Parathyroid adenoma (tissue), 2 donors: ENCODE results near the gene RPL10.

ENCODE experiments used
- H2AFZ ChIP-seq: fragments of 300-600 bp; sonication (generic); one replicate; pipeline ENCODE4 v1.7.0; 2017; ENCODE audit warnings: antibody characterized with exemption, mild to moderate bottlenecking
- H3K27ac ChIP-seq: fragments of 300-600 bp; sonication (generic); one replicate; pipeline ENCODE4 v1.7.0; 2017
- H3K27me3 ChIP-seq: fragments of 300-600 bp; sonication (generic); one replicate; pipeline ENCODE4 v1.7.0; 2017; ENCODE audit warnings: low read length; ENCODE audit not compliant: control insufficient read depth, insufficient read depth
- H3K36me3 ChIP-seq: fragments of 300-600 bp; sonication (generic); one replicate; pipeline ENCODE4 v1.7.0; 2017; ENCODE audit warnings: low read length; ENCODE audit not compliant: control insufficient read depth, insufficient read depth
- H3K4me1 ChIP-seq: fragments of 300-600 bp; sonication (generic); one replicate; pipeline ENCODE4 v1.7.0; 2017; ENCODE audit warnings: control low read depth
- H3K4me2 ChIP-seq: fragments of 300-600 bp; sonication (generic); one replicate; pipeline ENCODE4 v1.7.0; 2017; ENCODE audit warnings: low read length
- H3K4me3 ChIP-seq: fragments of 300-600 bp; sonication (generic); one replicate; pipeline ENCODE4 v1.7.0; 2017; ENCODE audit warnings: low read depth, low read length
- H3K79me2 ChIP-seq: fragments of 300-600 bp; sonication (generic); one replicate; pipeline ENCODE4 v1.7.0; 2017; ENCODE audit warnings: control low read depth
- H3K9ac ChIP-seq: fragments of 300-600 bp; sonication (generic); one replicate; pipeline ENCODE4 v1.7.0; 2017; ENCODE audit warnings: mild to moderate bottlenecking
- H3K9me3 ChIP-seq: fragments of 300-600 bp; sonication (generic); one replicate; pipeline ENCODE4 v1.7.0; 2017; ENCODE audit warnings: low read length; ENCODE audit not compliant: control insufficient read depth
- TF ChIP-seq, protein P1 (sequence below): fragments of 300-600 bp; sonication (generic); IDR thresholded peaks from one replicate; pipeline ENCODE4 v1.7.0; 2017; ENCODE audit warnings: antibody characterized with exemption, mild to moderate bottlenecking
- donor health status: primary hyperparathyroidism.

RPL10 gene

GRCh38 chrX:154429711-154430110, 31.5 kb downstream of the RPL10 start:
- Histone ChIP-seq H3K9me3 (no peaks in the 10 kb centered on the region), H3K27ac (no peak overlapping the region), H3K79me2 (peaks cover 2% of the 10 kb centered on the region), H3K4me2 (peak overlapping the region; percentile 64), H2AFZ (no peak overlapping the region), H3K36me3 (no peaks in the 10 kb centered on the region), H3K4me1 (peaks cover 4% of the 10 kb centered on the region), H3K27me3 (no peaks in the 10 kb centered on the region), H3K9ac (no peak overlapping the region), H3K4me3 (peak overlapping the region; percentile 70)
- TF ChIP-seq, protein P1, sequence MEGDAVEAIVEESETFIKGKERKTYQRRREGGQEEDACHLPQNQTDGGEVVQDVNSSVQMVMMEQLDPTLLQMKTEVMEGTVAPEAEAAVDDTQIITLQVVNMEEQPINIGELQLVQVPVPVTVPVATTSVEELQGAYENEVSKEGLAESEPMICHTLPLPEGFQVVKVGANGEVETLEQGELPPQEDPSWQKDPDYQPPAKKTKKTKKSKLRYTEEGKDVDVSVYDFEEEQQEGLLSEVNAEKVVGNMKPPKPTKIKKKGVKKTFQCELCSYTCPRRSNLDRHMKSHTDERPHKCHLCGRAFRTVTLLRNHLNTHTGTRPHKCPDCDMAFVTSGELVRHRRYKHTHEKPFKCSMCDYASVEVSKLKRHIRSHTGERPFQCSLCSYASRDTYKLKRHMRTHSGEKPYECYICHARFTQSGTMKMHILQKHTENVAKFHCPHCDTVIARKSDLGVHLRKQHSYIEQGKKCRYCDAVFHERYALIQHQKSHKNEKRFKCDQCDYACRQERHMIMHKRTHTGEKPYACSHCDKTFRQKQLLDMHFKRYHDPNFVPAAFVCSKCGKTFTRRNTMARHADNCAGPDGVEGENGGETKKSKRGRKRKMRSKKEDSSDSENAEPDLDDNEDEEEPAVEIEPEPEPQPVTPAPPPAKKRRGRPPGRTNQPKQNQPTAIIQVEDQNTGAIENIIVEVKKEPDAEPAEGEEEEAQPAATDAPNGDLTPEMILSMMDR: no peak

- Histone ChIP-seq H3K79me2 (peaks cover 2% of the 10 kb centered on the region), H3K4me3 (no peak overlapping the region), H3K9me3 (no peaks in the 10 kb centered on the region), H2AFZ (no peak overlapping the region), H3K4me1 (peaks cover 4% of the 10 kb centered on the region), H3K36me3 (no peaks in the 10 kb centered on the region), H3K4me2 (peak overlapping the region; percentile 35), H3K27me3 (no peaks in the 10 kb centered on the region), H3K9ac (no peak overlapping the region), H3K27ac (no peak overlapping the region)
- TF ChIP-seq, protein P1: no peak
Observed at GRCh38 chrX:154430479-154430878, 32.3 kb downstream of the RPL10 start.

- no peaks in the 10 kb centered on the region for H3K9me3 ChIP-seq
- TF ChIP-seq, protein P1: no peak
- H3K4me3 ChIP-seq: no peak overlapping the region
- H3K9ac ChIP-seq: no peak overlapping the region
- peaks cover 4% of the 10 kb centered on the region for H3K4me1 ChIP-seq
- H3K27ac ChIP-seq: no peak overlapping the region
- H2AFZ ChIP-seq: no peak overlapping the region
- H3K4me2 ChIP-seq: peak overlapping the region; percentile 35
- H3K27me3 ChIP-seq: no peaks in the 10 kb centered on the region
- no peaks in the 10 kb centered on the region for H3K36me3 ChIP-seq
- H3K79me2 ChIP-seq: peaks cover 2% of the 10 kb centered on the region
Observed at GRCh38 chrX:154430916-154431315, 32.7 kb downstream of the RPL10 start.

DNA sequence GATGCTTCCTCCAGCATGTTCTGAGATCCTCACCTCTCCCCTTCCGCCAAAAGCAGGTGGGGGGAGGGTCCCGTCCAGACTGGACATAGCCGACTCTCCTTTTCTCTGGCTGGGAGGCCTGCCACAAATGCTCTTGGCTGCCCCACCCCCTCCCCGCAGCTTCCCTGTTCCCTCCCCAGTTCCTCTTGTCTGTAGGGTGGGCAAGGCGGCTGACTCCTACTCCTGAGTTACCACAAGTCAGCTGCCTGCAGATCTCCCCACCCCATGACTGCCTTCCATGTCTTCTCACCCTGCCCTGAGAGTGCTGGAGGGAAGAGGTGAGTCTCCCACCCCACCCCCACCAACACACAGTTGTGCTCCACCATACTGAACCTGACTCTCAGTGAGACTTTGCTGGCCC, 33.2 kb downstream of the RPL10 start:
- Histone ChIP-seq H3K9ac (no peak overlapping the region), H3K9me3 (no peaks in the 10 kb centered on the region), H3K27me3 (no peaks in the 10 kb centered on the region), H3K4me3 (no peak overlapping the region), H2AFZ (no peak overlapping the region), H3K27ac (no peak overlapping the region), H3K4me1 (peaks cover 4% of the 10 kb centered on the region), H3K79me2 (peaks cover 2% of the 10 kb centered on the region), H3K36me3 (no peaks in the 10 kb centered on the region), H3K4me2 (no peak overlapping the region)
- TF ChIP-seq, protein P1: no peak

DNA sequence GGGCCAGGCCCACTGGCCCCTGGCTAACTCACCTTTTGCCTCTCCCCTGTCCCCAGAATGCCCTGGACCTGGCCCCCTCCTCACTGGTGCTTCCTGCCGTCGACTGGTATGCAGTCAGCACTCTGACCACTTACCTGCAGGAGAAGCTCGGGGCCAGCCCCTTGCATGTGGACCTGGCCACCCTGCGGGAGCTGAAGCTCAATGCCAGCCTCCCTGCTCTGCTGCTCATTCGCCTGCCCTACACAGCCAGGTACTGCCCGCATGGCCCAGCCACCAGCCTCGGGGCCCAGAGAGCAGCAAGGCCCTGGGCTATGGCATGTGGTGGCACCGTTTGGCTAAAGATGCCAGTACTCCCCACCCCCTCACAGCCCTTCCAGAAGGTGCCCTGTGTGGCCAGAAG, 34.0 kb downstream of the RPL10 start:
- no peak overlapping the region for H2AFZ ChIP-seq
- H3K4me2 ChIP-seq: no peak overlapping the region
- H3K4me1 ChIP-seq: peaks cover 4% of the 10 kb centered on the region
- peaks cover 2% of the 10 kb centered on the region for H3K79me2 ChIP-seq
- no peaks in the 10 kb centered on the region for H3K36me3 ChIP-seq
- H3K9ac ChIP-seq: no peak overlapping the region
- H3K4me3 ChIP-seq: no peak overlapping the region
- H3K27me3 ChIP-seq: no peaks in the 10 kb centered on the region
- H3K27ac ChIP-seq: no peak overlapping the region
- TF ChIP-seq, protein P1: no peak
- H3K9me3 ChIP-seq: no peaks in the 10 kb centered on the region
